ENCODE measurements around the gene MACROD2.

Gene MACROD2

DNA sequence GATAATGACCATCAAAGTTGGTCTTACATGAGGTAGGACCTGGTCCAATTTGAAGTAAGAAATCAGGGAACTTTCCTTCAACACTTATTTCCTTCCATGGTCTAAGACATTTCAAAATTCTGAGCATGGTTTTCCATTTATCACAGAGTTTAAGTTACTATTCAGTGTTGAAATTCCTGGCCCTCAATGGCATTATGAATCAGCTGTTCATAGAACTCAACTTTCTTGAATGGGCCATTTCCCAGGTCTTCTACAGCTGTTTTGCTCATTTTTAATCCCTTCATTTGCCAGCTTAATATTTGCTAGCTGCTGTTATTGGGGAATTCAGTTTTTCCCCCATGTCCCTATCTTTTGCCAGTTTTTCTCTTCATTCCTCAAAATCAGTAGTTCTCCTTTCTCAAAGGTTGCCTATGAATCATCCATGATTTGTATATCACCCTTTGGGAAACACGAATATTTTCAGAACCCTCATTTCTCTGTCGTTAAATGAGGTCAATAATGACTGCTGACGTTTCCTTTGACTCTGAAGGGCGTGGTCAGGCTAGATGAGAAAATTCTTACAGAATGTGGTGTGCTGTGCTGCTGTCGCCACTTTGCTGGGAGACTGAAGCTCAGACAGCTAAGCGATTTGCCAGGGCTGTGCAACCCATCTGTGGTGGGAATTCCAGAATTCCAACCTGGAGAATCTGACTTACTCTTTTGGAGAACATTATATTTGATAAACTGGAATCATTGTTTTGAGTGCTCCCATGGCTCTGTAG, 558.6 kb downstream of the MACROD2 start:
- DNase-seq = no peak

DNA sequence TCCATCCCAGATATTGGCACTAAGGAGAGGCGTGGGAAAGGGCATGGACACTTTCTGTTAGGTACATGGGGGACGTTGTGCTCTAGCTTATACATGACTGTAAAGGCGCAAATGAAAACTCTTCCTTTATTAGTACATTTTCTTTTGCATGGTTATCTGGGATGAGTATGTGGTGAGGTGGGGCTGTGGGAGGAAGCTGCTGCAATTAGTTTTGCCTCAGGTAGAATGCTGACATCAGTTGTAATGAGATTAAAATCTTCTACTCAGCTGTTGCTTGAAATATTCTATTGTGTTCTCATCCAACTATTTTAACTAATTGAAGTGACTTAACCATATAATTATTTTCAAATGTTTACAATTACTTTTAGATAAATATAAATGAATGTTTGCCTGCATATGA, 560.4 kb downstream of the MACROD2 start:
- no peak for DNase-seq

DNA sequence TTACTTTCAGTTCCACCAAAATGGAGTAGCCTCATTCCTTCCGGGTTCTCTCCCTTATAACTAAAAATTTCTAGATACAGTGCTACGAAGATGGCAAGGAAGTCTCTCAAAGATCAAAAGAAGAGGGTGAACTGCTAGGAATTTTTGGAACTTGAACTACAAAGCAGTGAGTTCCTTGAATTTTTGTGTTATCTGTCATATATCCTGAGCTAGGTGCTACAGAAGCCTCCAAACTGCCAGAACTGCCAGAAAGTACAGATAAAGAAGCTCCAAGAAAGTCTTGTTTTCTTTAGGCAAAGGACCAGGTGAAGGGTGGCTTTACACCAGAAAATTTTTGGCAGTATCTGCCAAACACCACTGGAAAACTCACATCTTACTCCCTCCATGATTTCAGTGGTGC, 560.9 kb downstream of the MACROD2 start:
- DNase-seq = no peak

- no peak for DNase-seq
Observed at GRCh38 chr20:14559612-14560011, 564.3 kb downstream of the MACROD2 start.

DNA sequence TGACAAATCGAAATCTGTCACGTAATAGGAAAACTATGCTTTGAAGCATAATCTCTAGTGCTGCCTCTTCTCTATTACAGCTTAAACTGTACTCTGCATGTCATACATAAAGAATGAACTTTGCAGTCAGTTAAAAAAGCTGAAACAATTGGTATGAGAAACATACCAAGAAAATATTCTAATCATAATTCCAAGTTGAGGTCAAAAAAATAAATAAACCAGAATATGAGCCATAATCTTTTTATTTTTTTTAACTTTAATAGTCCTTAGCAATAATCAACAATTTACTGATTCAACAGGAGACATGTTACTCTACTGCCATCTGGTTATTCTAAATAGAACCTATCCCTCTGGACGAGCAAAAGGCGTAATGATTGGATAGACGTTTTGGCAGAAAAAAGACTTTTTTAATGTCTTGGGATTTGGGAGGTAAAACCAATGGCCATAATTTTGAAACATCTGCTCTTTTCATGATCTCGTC, 566.5 kb downstream of the MACROD2 start:
- no peak for DNase-seq

- no peak for DNase-seq
Observed at GRCh38 chr20:14562981-14563380, 567.7 kb downstream of the MACROD2 start.

DNA sequence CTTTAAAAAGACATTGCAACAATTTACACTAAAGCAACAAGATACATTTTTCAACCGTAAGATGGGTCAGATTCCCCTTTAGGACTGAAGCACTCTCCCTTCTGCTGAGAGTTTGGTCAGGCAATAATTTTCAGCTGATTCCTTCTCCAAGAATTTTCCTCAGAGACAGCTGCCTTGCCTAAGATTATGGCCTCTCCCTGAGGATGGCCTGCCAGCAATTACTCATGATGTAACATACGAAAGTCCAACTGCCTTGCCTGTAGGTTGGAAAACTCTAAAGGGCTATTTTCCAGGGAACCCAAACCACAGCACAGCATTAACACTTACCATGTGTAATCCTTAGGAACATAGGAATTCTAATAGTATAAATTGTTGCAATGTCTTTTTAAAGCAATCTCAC, 571.2 kb downstream of the MACROD2 start:
- no peak for DNase-seq

- no peak for DNase-seq
Observed at GRCh38 chr20:14568225-14568624, 572.9 kb downstream of the MACROD2 start.

- DNase-seq = no peak
Observed at GRCh38 chr20:14568701-14569100, 573.4 kb downstream of the MACROD2 start.

DNA sequence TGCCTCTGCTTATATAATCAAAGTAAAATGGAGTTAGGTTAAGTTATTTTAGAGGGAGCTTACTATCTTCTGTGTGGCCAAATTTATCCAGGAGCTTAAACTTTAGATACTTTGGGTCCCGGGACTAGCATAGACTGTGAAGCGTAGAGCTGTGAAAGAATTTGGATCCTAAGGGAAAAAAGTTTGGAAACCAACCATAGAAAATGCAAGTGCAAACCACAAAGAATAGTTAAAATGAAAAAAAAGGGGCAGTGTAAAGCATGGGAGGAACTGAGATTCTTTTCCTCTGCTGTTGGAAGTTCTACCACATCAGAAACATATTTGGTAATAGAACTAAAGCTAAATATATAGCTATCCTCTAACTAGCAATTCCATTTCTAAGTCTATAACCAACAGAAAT, 574.3 kb downstream of the MACROD2 start:
- no peak for DNase-seq

GRCh38 chr20:14570811-14571210, 575.5 kb downstream of the MACROD2 start:
- DNase-seq = no peak

DNA sequence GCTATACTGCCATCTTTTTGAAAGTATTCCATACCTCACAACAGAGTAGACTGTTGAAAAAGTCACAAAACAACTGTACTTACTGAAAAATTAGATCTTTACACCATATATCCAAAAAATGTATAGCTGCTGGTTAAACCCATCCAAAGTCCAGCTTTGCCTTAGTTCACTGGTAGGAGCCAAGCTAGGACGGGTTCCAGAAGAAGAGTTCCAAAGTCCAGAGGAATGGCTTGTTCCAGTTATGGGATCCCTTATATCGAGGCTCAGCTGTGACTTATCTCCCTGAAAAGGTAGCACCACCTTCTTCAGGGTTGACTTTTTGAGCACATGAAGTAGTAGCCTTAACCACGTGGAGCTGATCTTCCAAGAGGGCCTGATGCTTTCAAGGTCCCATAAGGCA, 578.4 kb downstream of the MACROD2 start:
- DNase-seq = no peak

- DNase-seq = no peak
Observed at GRCh38 chr20:14576196-14576877, 581.0 kb downstream of the MACROD2 start.

DNA sequence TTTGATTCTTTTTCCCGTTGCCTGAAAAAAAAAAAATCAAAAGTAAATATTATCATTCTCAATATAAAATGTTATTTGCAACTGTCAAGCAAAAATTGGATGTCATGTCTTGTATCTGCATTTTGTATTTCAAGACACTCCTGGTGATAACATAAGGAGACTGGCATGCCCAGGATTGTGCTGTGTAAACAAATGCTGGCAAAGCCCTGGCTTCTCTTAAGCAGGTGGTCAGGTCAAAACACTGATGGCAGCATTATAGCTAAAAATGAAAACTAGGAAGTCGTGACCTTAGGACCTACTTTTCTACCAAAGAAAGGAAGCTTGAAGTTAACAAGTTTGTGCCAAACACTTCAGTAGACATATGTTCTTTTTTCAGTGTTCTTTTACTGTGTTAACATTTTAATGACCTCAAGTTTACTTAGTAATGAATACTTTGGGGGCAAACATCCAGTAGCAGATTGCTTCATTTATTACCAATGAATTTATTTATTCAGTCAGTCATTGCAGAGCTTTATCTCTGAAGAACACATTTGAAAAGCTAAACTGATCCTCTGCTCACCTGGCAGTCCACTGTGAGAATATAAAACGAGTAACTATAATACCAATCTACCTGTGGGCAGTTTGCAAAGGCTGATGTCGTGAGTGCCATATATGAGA, 585.2 kb downstream of the MACROD2 start:
- peak; percentile 67 for DNase-seq

DNA sequence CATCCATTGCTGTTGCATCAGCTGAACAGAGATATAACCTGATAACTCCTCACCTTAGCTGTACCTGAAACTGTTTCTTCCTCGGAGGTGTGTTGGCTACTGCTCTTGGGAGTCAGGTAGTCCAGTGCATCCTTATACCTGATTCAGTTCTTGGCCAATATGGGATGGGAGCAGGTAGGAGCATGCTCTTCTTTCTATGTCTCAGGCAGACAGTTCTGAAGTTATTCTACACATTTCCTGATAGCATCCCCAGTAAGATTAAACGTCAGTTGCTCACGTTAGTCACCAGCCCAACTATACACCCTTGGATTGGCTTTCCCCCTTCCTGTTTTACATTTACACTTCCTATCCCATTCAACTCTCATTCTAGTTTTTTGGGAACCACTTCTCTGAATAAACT, 586.4 kb downstream of the MACROD2 start:
- DNase-seq = no peak

DNA sequence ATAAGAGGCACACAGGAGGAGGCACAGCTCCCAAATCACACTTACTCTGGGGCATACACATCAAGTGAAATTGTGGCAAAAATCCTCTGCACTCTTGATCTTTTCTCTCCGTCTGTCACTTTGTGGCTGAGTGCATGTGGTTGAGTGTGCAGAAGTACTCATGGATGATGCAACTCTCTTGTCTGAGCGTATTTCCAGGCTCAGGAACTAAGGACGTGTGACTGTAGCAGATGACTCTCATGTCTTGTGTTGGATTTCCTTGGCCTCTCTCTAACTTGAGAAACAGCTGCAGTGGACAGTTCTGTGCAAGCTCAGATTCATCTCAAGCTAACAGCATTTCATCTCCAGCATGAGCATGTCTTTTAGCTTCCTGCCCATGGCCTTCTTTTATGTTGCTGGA, 587.5 kb downstream of the MACROD2 start:
- no peak for DNase-seq

DNA sequence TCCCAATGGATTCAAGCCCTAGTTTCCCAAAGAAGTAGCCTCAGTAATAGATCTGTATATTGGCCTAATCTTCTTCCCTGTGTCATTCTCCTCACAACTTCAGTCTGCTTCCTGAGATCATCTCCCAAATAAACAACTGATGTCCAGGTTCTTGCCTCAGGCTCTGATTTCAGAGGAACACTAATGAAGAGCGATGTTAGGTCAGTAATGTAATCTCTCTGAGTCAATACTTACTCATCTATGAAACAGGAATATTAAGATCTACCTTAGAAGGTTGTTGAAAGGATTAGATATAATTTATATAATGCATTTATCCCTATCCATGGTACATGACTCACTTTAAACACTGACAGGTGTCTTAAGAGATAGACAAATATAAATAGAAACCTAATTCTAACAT, 588.1 kb downstream of the MACROD2 start:
- DNase-seq = no peak

DNA sequence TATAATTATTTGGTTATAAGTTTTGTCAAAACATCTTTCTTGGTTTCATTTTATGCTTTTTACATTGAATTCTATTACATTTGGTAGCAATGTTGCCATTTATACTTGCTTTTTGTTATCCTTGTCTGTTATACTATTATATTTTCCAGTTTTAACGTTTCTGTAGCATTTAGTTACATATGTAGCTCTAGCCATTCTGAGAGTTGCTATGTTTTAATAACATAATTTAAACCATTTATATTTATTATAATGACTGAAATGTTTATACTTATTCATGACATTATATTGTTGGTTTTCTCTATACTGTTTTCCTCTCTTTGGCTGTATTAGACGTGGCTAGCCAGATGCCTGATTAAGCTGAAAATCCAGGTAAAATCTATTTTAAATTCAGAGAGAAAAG, 594.1 kb downstream of the MACROD2 start:
- DNase-seq = no peak

- DNase-seq = no peak
Observed at GRCh38 chr20:14595051-14595450, 599.7 kb downstream of the MACROD2 start.

GRCh38 chr20:14597206-14597715, 601.9 kb downstream of the MACROD2 start:
- DNase-seq = no peak

DNA sequence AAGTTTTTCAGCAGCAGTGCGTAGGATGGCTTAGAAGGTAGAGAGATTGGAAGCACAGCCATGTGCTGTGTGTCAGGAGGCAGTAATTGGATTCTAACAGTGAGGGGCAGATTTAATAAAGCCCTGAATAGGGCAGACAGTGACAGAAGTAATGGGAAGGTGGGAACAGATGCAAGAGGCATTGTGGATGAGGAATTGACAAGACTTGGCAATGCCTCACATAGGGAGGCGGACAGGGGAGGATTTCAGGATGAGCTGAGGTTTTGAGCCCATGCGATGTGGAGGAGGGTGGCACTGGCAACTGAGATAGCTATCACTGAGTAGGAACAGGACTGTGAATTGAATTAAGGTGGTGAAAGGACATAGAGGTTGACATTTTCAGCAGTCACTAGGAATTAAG, 604.3 kb downstream of the MACROD2 start:
- no peak for DNase-seq

DNA sequence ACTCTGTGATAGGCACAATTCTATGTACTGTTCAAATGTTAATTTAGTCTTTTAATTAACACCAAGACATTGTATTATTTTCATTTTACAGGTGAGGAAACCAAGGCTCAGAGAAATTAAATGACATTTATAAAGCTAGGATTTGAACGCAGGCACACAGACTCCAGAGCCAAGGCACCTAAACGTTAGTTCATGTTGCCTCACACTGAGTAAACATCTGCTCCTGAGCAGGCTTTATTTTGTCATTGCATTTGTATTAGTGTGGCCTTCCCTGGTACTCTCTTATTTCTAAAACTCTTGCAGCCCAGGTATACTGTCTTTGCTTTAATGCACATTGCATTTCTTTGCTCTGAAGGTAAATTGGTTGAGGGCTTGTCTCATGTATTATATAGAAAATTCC, 605.2 kb downstream of the MACROD2 start:
- no peak for DNase-seq

DNA sequence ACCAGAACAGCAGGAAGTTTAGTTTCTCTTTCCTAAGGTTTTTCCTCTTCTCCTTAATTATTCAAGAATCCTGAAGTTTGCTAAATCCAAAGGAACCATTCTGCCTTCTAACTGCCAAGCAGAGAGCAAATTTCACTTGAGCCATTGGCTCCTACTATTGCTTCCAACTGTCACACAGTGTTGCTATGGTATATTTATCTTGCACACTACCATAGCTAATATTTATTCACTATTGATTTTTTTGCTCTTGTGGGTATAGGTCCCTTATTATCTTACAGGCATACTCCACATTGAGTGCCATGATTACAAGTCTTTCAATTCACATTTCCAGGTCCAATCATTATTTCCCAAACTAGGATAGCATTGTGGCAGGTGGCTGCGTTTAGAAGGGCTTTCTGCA, 608.8 kb downstream of the MACROD2 start:
- no peak for DNase-seq

All from SHP77 treated with DMSO at 0.1 percent for 48 hours (cell line).